Neural cell (in vitro differentiated cells): ENCODE data around the gene PRR14.

Experiments used
- CTCF ChIP-seq: fragments of 450-650 bp; IDR thresholded peaks from 2 replicates; pipeline ENCODE4 v1.5.1; 2014; ENCODE audit warnings: antibody characterized with exemption, mild to moderate bottlenecking, moderate library complexity; ENCODE audit not compliant: poor library complexity, severe bottlenecking
- EP300 ChIP-seq: fragments of 450-650 bp; conservative IDR thresholded peaks from 2 replicates; pipeline ENCODE4 v1.6.1; 2014; ENCODE audit warnings: antibody characterized with exemption, mild to moderate bottlenecking, moderate library complexity; ENCODE audit not compliant: poor library complexity, severe bottlenecking
- EZH2 ChIP-seq: fragments of 200-600, 300-800 bp; shearing (Covaris generic), sonication (generic); IDR thresholded peaks from 2 replicates; pipeline ENCODE4 v1.6.1; 2014; ENCODE audit warnings: antibody characterized with exemption, low read length, borderline replicate concordance, mild to moderate bottlenecking; ENCODE audit not compliant: insufficient read depth, poor library complexity, severe bottlenecking
- POLR2AphosphoS5 ChIP-seq: IDR thresholded peaks from 2 replicates; pipeline ENCODE4 v1.6.1; 2012
- TAF1 ChIP-seq: IDR thresholded peaks from 2 replicates; pipeline ENCODE4 v1.6.1; 2012; ENCODE audit warnings: low read depth

- no peak for TF ChIP-seq TAF1
- no peak for TF ChIP-seq CTCF
- TF ChIP-seq POLR2AphosphoS5 = no peak
- no peak for TF ChIP-seq EZH2
- no peak for TF ChIP-seq EP300
Measured at GRCh38 chr16:30606004-30606403, 44.8 kb upstream of the PRR14 start.
